ENCODE measurements around the gene THPO. TPM values are rescaled to one million over a fixed set of nuclear protein-coding genes. Genes with fewer than 3 reads are reported as not detected.

THPO gene
- polyA plus RNA-seq, 1 donor from 2014 or later: 0.59 TPM

- no peak within 1 kb of the TSS for H3K27ac ChIP-seq (ENCODE audit: low read length)
Measured at GRCh38 chr3:184379358-184380184, 1.6 kb upstream of the THPO start, which contains the start of gene CHRD. Gene CHRD, plus strand, starts transcription at chr3:184380054. Its CDS starts 265 bp downstream, at chr3:184380319.

More at GRCh38 chr3:184379358-184380184, 1.6 kb upstream of the THPO start, which contains the start of gene CHRD:
- no peaks in the 10 kb centered on the region for H4K20me1 ChIP-seq (ENCODE audit: insufficient read depth)
- peaks cover 39% of the 10 kb centered on the region for H3K27me3 ChIP-seq (ENCODE audit: insufficient read depth, low read depth, low read length)
- no peak within 1 kb of the TSS for H2AFZ ChIP-seq (ENCODE audit: low read depth, low read length)
- H3K9me2 ChIP-seq (ENCODE audit: insufficient read depth, low read length): no peaks in the 10 kb centered on the region
- H3K36me3 ChIP-seq (ENCODE audit: insufficient read depth, low read length): no peaks in the 10 kb centered on the region
- peak within 1 kb of the TSS; percentile 49 for H3K9ac ChIP-seq (ENCODE audit: low read length)
- peak within 1 kb of the TSS; percentile 65 for H3K4me3 ChIP-seq (ENCODE audit: low read length)
- no peak within 1 kb of the TSS for H3K4me2 ChIP-seq (ENCODE audit: low read length)
- H3K9me3 ChIP-seq (ENCODE audit: low read length): no peaks in the 10 kb centered on the region
- TF ChIP-seq MXI1 (conservative IDR thresholded peaks at IDR 0.05; ENCODE audit: poor library complexity, severe bottlenecking) (no peak), TAF1 (IDR thresholded peaks at IDR 0.05; ENCODE audit: low read depth) (no peak), REST (IDR thresholded peaks at IDR 0.05; ENCODE audit: borderline replicate concordance) (no peak), EZH2 (IDR thresholded peaks at IDR 0.05; ENCODE audit: borderline replicate concordance, insufficient read depth, low read length, poor library complexity, severe bottlenecking) (no peak), CTCF (IDR thresholded peaks at IDR 0.05; ENCODE audit: poor library complexity, severe bottlenecking) (no peak), POLR2AphosphoS5 (IDR thresholded peaks at IDR 0.05) (no peak), EP300 (conservative IDR thresholded peaks at IDR 0.05; ENCODE audit: poor library complexity, severe bottlenecking) (no peak), RAD21 (conservative IDR thresholded peaks at IDR 0.05) (no peak), SMC3 (conservative IDR thresholded peaks at IDR 0.05; ENCODE audit: poor library complexity) (no peak)
- no peaks in the 10 kb centered on the region for H3K79me2 ChIP-seq (replicated peaks; ENCODE audit: insufficient read depth, low read length)
- no peaks in the 10 kb centered on the region for H3F3A ChIP-seq (ENCODE audit: insufficient read depth, low read length, poor library complexity, severe bottlenecking)
